Skeletal muscle satellite cell (primary cell): ENCODE results near the gene WNT5B. TPM values are rescaled to one million over a fixed set of nuclear protein-coding genes. Genes with fewer than 3 reads are reported as not detected.

Experiments
- small RNA-seq: library from RNA; depleted of rRNA; stranded (forward); fragments of <200 nt; gene quantifications from one replicate; pipeline ENCODE3, GENCODE V24; 2012

WNT5B gene

Small RNA genes within 50 kb of the gene (small RNA-seq; reads per million reads assigned to genes)
- gene MIR3649: not detected
